ENCODE results near the gene ERMARD. TPM values are rescaled to one million over a fixed set of nuclear protein-coding genes. Genes with fewer than 3 reads are reported as not detected.

ERMARD gene
- total and polyA plus RNA-seq, 8 donors = 9.1 to 62.4 (median 14.4) TPM

- no peak for FAIRE-seq
Observed at GRCh38 chr6:169810066-169810989, 58.9 kb downstream of the ERMARD start.

GRCh38 chr6:169811072-169811471, 59.6 kb downstream of the ERMARD start:
- no peaks in the 10 kb centered on the region for H3K27me3 ChIP-seq
- no peaks in the 10 kb centered on the region for H3K9me3 ChIP-seq
- ATAC-seq (no peak), DNase-seq (no peak), FAIRE-seq (no peak)
- H3K36me3 ChIP-seq = no peaks in the 10 kb centered on the region
- H3K4me3 ChIP-seq = no peak overlapping the region
- intact Hi-C loops (cut with DNase I) = no loop called here
- 86% methylated on average over 8 of the region's 8 CpGs for WGBS, 2 donors
- TF ChIP-seq CTCF (IDR thresholded peaks at IDR 0.05) = no peak
- no peaks in the 10 kb centered on the region for H3K4me1 ChIP-seq
- no peak overlapping the region for H3K27ac ChIP-seq

More at GRCh38 chr6:169810066-169810989, 58.9 kb downstream of the ERMARD start:
- intact Hi-C loops (cut with DNase I) = no loop called here
- Histone ChIP-seq H3K4me3 (no peak overlapping the region), H3K9me3 (no peaks in the 10 kb centered on the region), H3K27ac (no peak overlapping the region), H3K4me1 (no peaks in the 10 kb centered on the region), H3K36me3 (no peaks in the 10 kb centered on the region), H3K27me3 (no peaks in the 10 kb centered on the region)
- ATAC-seq (peak; percentile 50 to 86 (median 78)), DNase-seq (peak in 1 of 6 donors; percentile 9)
- TF ChIP-seq CTCF (IDR thresholded peaks at IDR 0.05) = no peak
- WGBS, 2 donors = 43% methylated on average over 18 of the region's 18 CpGs

- intact Hi-C loops (cut with DNase I) = no loop called here
- no peak for TF ChIP-seq CTCF (IDR thresholded peaks at IDR 0.05)
- WGBS, 2 donors = 81 to 90% methylated on average over 17 to 18 of the region's 18 CpGs
- peak in 1 of 6 donors; percentile 55 for DNase-seq
- no peaks in the 10 kb centered on the region for H3K27me3 ChIP-seq
- no peak overlapping the region for H3K27ac ChIP-seq
- H3K9me3 ChIP-seq = no peaks in the 10 kb centered on the region
- no peaks in the 10 kb centered on the region for H3K4me1 ChIP-seq
- no peak overlapping the region for H3K4me3 ChIP-seq
- no peak for FAIRE-seq
- H3K36me3 ChIP-seq = no peaks in the 10 kb centered on the region
- no peak for ATAC-seq
Observed at GRCh38 chr6:169811521-169812256, 60.3 kb downstream of the ERMARD start.

- WGBS, 2 donors = 87 to 88% methylated on average over 17 of the region's 17 CpGs
- Histone ChIP-seq H3K4me1 (no peaks in the 10 kb centered on the region), H3K36me3 (no peaks in the 10 kb centered on the region), H3K4me3 (no peak overlapping the region), H3K27ac (no peak overlapping the region), H3K9me3 (no peaks in the 10 kb centered on the region), H3K27me3 (no peaks in the 10 kb centered on the region)
- intact Hi-C loops (cut with DNase I) = no loop called here
- DNase-seq (no peak), ATAC-seq (no peak), FAIRE-seq (no peak)
- no peak for TF ChIP-seq CTCF (IDR thresholded peaks at IDR 0.05)
Observed at GRCh38 chr6:169812257-169812644, 60.8 kb downstream of the ERMARD start.
